Esophagus muscularis mucosa (tissue), 4 donors: ENCODE measurements around the gene PTPN9. TPM values are rescaled to one million over a fixed set of nuclear protein-coding genes. Genes with fewer than 3 reads are reported as not detected.

ENCODE experiments used
- DNase-seq: peaks from one replicate; pipeline ENCODE4 v3.0.0-alpha.2; 2017; ENCODE audit errors: extremely low spot score
- H3K27ac ChIP-seq, 4 donors: fragments of 200-600 bp; sonication (generic); replicated peaks in 1 of 4; 1 replicate in 3 of 4; 2 replicates in 1 of 4; pipeline ENCODE4 v1.5.1; 2016 to 2019; ENCODE audit warnings: mild to moderate bottlenecking in 1 of 4
- H3K27me3 ChIP-seq, 4 donors: fragments of 200-600 bp; sonication (generic); one replicate each; pipeline versions ENCODE4 v1.5.1 to v1.6.0; 2016 to 2019
- H3K36me3 ChIP-seq, 4 donors: fragments of 200-600 bp; sonication (generic); one replicate each; pipeline ENCODE4 v1.5.1; 2016 to 2019
- H3K4me1 ChIP-seq, 4 donors: fragments of 200-600 bp; sonication (generic); one replicate each; pipeline ENCODE4 v1.5.1; 2016 to 2019
- H3K4me3 ChIP-seq, 4 donors: fragments of 200-600 bp; sonication (generic); 1 replicate in 2 of 4; 2 replicates in 2 of 4; pipeline ENCODE4 v1.5.1; 2016 to 2019; ENCODE audit warnings: mild to moderate bottlenecking in 4 of 4, moderate library complexity in 1 of 4
- H3K9me3 ChIP-seq, 4 donors: fragments of 200-600 bp; sonication (generic); 1 replicate in 3 of 4; 2 replicates in 1 of 4; pipeline ENCODE4 v1.5.1; 2016 to 2019
- EP300 ChIP-seq: sonication (generic); formaldehyde crosslinking; IDR thresholded peaks from one replicate; pipeline ENCODE4 v1.6.1; 2017; ENCODE audit warnings: antibody characterized with exemption
- POLR2A ChIP-seq: fragments of 450-650 bp; IDR thresholded peaks from one replicate; pipeline ENCODE4 v1.6.1; 2017; ENCODE audit warnings: antibody characterized with exemption, moderate library complexity, mild to moderate bottlenecking, low read depth
- POLR2AphosphoS5 ChIP-seq, 2 donors: sonication (generic); formaldehyde crosslinking; IDR thresholded peaks; one replicate each; pipeline ENCODE4 v1.6.1; 2017; ENCODE audit warnings: antibody characterized with exemption in 2 of 2
- WGBS: methylation state at CpG from one replicate; pipeline ENCODE4 v1.1.5; 2018; 5-methylcytosine and 5-hydroxymethylcytosine counted together
- intact Hi-C: fragments of 100-400 bp; cut with DNase I; formaldehyde crosslinking; loops from one replicate; pipeline ENCODE4 v1.15.1; 2023
- total RNA-seq, 4 donors: library from RNA; depleted of rRNA; stranded (reverse); fragments of >200 nt; gene quantifications; one replicate each; pipeline versions ENCODE4 v1.1.0 to v1.2.1, GENCODE V29; 2016
- TF ChIP-seq, protein P1 (sequence below), 3 experiments: fragments of 200-600 bp in 2 of 3; fragments of 450-650 bp in 1 of 3; sonication (generic) in 2 of 3; IDR thresholded peaks; one replicate each; pipeline ENCODE4 v1.5.1; 2017 to 2019; ENCODE audit warnings: antibody characterized with exemption in 3 of 3, mild to moderate bottlenecking in 2 of 3, moderate library complexity in 1 of 3

Gene PTPN9
- total RNA-seq, 4 donors from 2014 or later, result 20.3 to 31.6 (median 27.5) TPM

DNA sequence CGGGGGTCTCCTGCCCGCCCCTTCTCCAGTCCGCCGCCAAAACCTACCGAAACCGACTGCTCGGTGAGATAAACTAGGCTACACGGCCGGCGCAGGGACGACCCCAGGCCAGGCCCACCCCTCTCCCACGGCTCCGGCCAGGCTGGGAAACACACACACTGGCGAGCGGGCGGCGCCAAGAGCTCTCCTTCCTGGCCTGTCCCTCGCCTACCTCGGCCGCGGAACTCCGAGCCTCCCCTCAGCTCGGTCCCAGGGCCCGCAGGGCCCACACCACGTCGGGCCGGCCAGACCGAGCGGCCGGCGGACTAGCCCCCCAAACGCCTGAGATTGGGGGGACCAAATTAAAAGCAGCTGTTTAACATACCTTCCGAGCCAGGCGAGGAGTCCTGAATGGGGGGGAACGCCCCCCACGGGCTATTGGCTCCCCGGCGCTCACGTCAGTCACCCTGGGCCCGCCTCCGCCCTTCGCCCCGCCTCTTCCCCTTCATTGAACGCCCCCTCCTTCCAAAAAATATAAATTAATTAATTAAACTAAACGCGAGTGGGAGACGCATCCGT, 123.6 kb downstream of the PTPN9 start:
- H3K4me3 ChIP-seq, result peak overlapping the region; percentile 88 to 95 (median 92)
- H3K27ac ChIP-seq, result peak overlapping the region; percentile 95 to 100 (median 100)
- TF ChIP-seq POLR2AphosphoS5 (IDR thresholded peaks at IDR 0.05) (peak in 1 of 2 donors; percentile 76), EP300 (no peak), POLR2A (peak; percentile 30)
- TF ChIP-seq, protein P1, sequence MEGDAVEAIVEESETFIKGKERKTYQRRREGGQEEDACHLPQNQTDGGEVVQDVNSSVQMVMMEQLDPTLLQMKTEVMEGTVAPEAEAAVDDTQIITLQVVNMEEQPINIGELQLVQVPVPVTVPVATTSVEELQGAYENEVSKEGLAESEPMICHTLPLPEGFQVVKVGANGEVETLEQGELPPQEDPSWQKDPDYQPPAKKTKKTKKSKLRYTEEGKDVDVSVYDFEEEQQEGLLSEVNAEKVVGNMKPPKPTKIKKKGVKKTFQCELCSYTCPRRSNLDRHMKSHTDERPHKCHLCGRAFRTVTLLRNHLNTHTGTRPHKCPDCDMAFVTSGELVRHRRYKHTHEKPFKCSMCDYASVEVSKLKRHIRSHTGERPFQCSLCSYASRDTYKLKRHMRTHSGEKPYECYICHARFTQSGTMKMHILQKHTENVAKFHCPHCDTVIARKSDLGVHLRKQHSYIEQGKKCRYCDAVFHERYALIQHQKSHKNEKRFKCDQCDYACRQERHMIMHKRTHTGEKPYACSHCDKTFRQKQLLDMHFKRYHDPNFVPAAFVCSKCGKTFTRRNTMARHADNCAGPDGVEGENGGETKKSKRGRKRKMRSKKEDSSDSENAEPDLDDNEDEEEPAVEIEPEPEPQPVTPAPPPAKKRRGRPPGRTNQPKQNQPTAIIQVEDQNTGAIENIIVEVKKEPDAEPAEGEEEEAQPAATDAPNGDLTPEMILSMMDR (IDR thresholded peaks at IDR 0.05), result peak in 1 of 3 experiments; percentile 4
- H3K27me3 ChIP-seq, result no peaks in the 10 kb centered on the region
- H3K36me3 ChIP-seq, result no peaks in the 10 kb centered on the region
- peaks cover 11 to 20% (median 18%) of the 10 kb centered on the region in 4 donors for H3K4me1 ChIP-seq
- peak; percentile 98 for DNase-seq
- 0% methylated on average over 18 of the region's 48 CpGs for WGBS
- intact Hi-C loops, result loop anchor here (2.0 to 5.0 kb wide), 2 partner anchors 87 to 172 kb away; partner anchors contain the start of genes MAN2C1 and SNUPN
- no peaks in the 10 kb centered on the region for H3K9me3 ChIP-seq

DNA sequence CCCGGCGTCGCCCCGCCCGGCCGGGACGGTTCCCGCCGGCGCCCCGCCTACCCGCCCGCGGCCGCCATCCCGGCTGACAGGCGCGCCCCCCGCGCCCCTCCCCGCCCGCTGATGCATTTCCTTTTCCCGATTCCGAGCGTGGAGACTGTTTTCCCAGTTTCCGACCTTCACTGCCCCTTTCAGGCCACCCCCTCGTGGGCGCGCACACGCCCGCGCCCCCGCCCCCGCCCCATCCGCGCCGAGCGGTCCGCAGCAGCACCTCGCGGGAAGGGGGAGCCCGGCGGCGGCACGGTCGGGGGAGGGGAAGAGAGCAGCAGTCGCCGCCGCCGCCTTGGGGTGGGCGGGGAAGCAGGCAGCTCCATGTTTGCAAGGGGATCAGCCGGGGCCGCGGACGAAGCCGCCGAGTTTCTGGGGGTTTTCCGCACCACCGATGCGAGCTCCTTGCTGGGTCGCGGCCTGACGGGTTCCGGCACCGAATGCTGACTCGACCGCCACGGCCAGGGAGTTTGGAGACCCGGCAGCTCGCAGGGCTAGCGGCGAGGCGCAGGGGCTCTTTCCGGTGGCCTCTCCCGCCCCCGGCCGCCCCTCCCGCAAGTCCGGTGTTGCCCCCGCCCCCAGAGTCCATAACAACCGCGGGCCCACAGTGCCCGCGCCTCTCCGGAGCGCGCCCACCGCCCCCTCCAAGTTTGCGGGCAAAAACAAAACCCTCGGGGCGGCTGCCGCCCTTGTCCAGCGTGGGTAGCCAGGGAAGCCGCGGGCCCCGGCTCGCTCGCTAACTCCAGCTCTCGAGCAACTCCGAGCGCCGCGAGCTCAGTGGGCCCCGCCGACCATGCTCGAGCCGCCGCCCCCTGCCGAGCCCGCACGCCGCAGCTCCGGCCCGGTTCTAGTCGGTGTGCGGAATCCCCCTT, 124.4 kb downstream of the PTPN9 start:
- TF ChIP-seq POLR2A (no peak), POLR2AphosphoS5 (IDR thresholded peaks at IDR 0.05) (no peak), EP300 (no peak)
- TF ChIP-seq, protein P1 (IDR thresholded peaks at IDR 0.05), result no peak

DNA sequence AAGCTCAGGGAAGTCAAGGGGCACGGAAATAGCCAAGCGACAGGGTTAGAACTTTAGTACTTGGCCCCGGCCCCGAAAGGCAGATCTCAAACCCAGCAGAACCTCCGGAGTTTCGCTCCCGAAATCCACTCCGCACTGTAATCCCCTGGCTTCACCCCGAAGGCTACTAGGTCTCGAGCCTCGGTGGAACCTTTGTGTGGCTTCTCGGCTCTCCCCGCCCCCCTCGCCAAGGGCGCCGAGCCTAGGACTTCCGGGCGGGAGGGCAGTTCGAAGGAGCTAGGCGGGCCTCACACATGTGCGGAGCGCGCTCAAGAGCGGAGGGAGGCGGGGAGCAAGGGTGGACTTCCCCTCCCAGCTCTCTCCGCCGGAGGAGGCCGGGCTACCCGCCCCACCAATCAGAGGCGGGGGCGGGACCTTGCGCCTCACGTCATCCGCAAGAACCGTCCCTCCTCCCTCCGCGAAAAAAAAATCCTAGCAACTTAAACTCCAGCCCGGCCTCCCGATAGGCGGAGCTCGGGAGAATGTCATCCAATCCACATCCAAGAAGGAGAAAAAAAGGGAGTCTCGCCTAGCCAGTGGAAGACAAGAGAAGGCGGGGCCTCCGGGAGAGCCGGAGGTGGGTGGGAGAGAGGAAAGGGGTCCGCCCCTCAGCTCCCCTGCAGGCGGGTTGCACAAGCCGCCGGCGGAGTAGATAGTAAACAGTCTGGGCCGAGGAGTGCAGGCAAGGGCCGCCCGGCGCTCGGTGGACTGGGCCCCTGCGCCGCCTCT, 125.2 kb downstream of the PTPN9 start:
- 0% methylated on average over 24 of the region's 57 CpGs for WGBS
- intact Hi-C loops, result loop anchor here (2.0 to 5.0 kb wide), 2 partner anchors 85 to 123 kb away; partner anchors contain the start of genes MAN2C1 and PTPN9
- no peaks in the 10 kb centered on the region for H3K27me3 ChIP-seq

More for the DNA sequence above, 124.4 kb downstream of the PTPN9 start:
- Histone ChIP-seq H3K4me1 (peaks cover 16 to 27% (median 22%) of the 10 kb centered on the region in 4 donors), H3K9me3 (no peaks in the 10 kb centered on the region), H3K4me3 (peak overlapping the region; percentile 88 to 95 (median 92)), H3K36me3 (no peaks in the 10 kb centered on the region), H3K27me3 (no peaks in the 10 kb centered on the region), H3K27ac (peak overlapping the region; percentile 95 to 100 (median 100))
- peak; percentile 94 for DNase-seq
- under 1% methylated on average over 31 of the region's 116 CpGs for WGBS
- intact Hi-C loops, result loop anchor here (2.0 to 5.0 kb wide), 3 partner anchors 86 to 173 kb away; partner anchors contain the start of genes MAN2C1, PTPN9 and SNUPN

More for the DNA sequence above, 125.2 kb downstream of the PTPN9 start:
- H3K27ac ChIP-seq, result peak overlapping the region; percentile 97 to 100 (median 100)
- peak overlapping the region; percentile 88 to 95 (median 92) for H3K4me3 ChIP-seq
- DNase-seq, result peak; percentile 99
- TF ChIP-seq, protein P1 (IDR thresholded peaks at IDR 0.05), result no peak
- TF ChIP-seq POLR2A (peak; percentile 50), POLR2AphosphoS5 (IDR thresholded peaks at IDR 0.05) (peak in 1 of 2 donors; percentile 96), EP300 (no peak)
- no peaks in the 10 kb centered on the region for H3K9me3 ChIP-seq
- no peaks in the 10 kb centered on the region for H3K36me3 ChIP-seq
- H3K4me1 ChIP-seq, result peaks cover 24 to 36% (median 31%) of the 10 kb centered on the region in 4 donors
